HepG2 (cell line): ENCODE measurements around the gene ABT1. TPM values are rescaled to one million over a fixed set of nuclear protein-coding genes. Genes with fewer than 3 reads are reported as not detected.

ENCODE experiments used
- ARNT2 ChIP-seq: sonication (generic); formaldehyde crosslinking; IDR thresholded peaks from 2 replicates; pipeline ENCODE4 v1.8.0; 2022; ENCODE audit warnings: mild to moderate bottlenecking, low read depth, missing genetic modification reagents, moderate library complexity
- ATF3 ChIP-seq: sonication (generic); formaldehyde crosslinking; IDR thresholded peaks from 2 replicates; pipeline ENCODE4 v1.4.0; 2020; ENCODE audit warnings: missing genetic modification reagents
- CENPX ChIP-seq: sonication (generic); formaldehyde crosslinking; IDR thresholded peaks from 2 replicates; pipeline ENCODE4 v1.9.0; 2021; ENCODE audit warnings: mild to moderate bottlenecking, missing genetic modification reagents, moderate library complexity
- CREBL2 ChIP-seq: sonication (generic); formaldehyde crosslinking; IDR thresholded peaks from 2 replicates; pipeline ENCODE4 v1.8.1; 2023; ENCODE audit warnings: missing genetic modification reagents, mild to moderate bottlenecking, borderline replicate concordance
- DRAP1 ChIP-seq: IDR thresholded peaks from 2 replicates; pipeline ENCODE4 v1.6.1; 2016; ENCODE audit warnings: missing genetic modification reagents, missing compliant biosample characterization
- EHMT2 ChIP-seq: fragments of 200-600 bp; sonication (generic); IDR thresholded peaks from 2 replicates; pipeline ENCODE4 v1.7.0; 2017; ENCODE audit warnings: antibody characterized with exemption, low read depth, low read length, borderline replicate concordance
- ESRRA ChIP-seq: sonication (generic); formaldehyde crosslinking; IDR thresholded peaks from 2 replicates; pipeline ENCODE4 v1.5.1; 2020; ENCODE audit warnings: mild to moderate bottlenecking, low read depth, missing genetic modification reagents
- KLF11 ChIP-seq: IDR thresholded peaks from 2 replicates; pipeline ENCODE4 v1.6.1; 2016; ENCODE audit warnings: missing compliant biosample characterization
- NFATC3 ChIP-seq: sonication (generic); formaldehyde crosslinking; IDR thresholded peaks from 2 replicates; pipeline ENCODE4 v1.5.1; 2020; ENCODE audit warnings: mild to moderate bottlenecking, missing genetic modification reagents
- PLSCR1 ChIP-seq: sonication (generic); formaldehyde crosslinking; IDR thresholded peaks from 2 replicates; pipeline ENCODE4 v1.5.0; 2020; ENCODE audit warnings: missing genetic modification reagents, mild to moderate bottlenecking, borderline replicate concordance
- PTBP1 ChIP-seq: fragments of 200-400 bp; formaldehyde crosslinking; IDR thresholded peaks from 2 replicates; pipeline ENCODE4 v1.6.1; 2018; ENCODE audit warnings: low read length, low read depth; ENCODE audit not compliant: poor library complexity, severe bottlenecking
- RARA ChIP-seq: IDR thresholded peaks from 2 replicates; pipeline ENCODE4 v1.6.1; 2016; ENCODE audit warnings: missing genetic modification reagents, missing compliant biosample characterization
- REPIN1 ChIP-seq: sonication (generic); formaldehyde crosslinking; IDR thresholded peaks from 2 replicates; pipeline ENCODE4 v1.8.0; 2022; ENCODE audit warnings: missing genetic modification reagents, low read depth, mild to moderate bottlenecking, borderline replicate concordance
- RXRB ChIP-seq: IDR thresholded peaks from 2 replicates; pipeline ENCODE4 v1.6.1; 2016; ENCODE audit warnings: borderline replicate concordance, missing genetic modification reagents, missing compliant biosample characterization
- THRA ChIP-seq: sonication (generic); formaldehyde crosslinking; IDR thresholded peaks from 2 replicates; pipeline ENCODE4 v1.4.0; 2020; ENCODE audit warnings: missing genetic modification reagents, borderline replicate concordance
- TSC22D2 ChIP-seq: sonication (generic); formaldehyde crosslinking; IDR thresholded peaks from 2 replicates; pipeline ENCODE4 v1.5.1; 2020; ENCODE audit warnings: missing genetic modification reagents, mild to moderate bottlenecking, borderline replicate concordance
- WIZ ChIP-seq: sonication (generic); formaldehyde crosslinking; IDR thresholded peaks from 2 replicates; pipeline ENCODE4 v1.5.1; 2020; ENCODE audit warnings: mild to moderate bottlenecking, missing genetic modification reagents
- ZHX1 ChIP-seq: sonication (generic); formaldehyde crosslinking; IDR thresholded peaks from 2 replicates; pipeline ENCODE4 v1.8.1; 2022; ENCODE audit warnings: low read depth, mild to moderate bottlenecking, missing genetic modification reagents
- ZNF225 ChIP-seq: sonication (generic); formaldehyde crosslinking; IDR thresholded peaks from 2 replicates; pipeline ENCODE4 v1.4.0; 2020; ENCODE audit warnings: mild to moderate bottlenecking, missing genetic modification reagents
- ZNF34 ChIP-seq: sonication (generic); formaldehyde crosslinking; IDR thresholded peaks from 2 replicates; pipeline ENCODE4 v1.4.0; 2020; ENCODE audit warnings: mild to moderate bottlenecking, missing genetic modification reagents, borderline replicate concordance
- ZNF431 ChIP-seq: sonication (generic); formaldehyde crosslinking; IDR thresholded peaks from 2 replicates; pipeline ENCODE4 v1.9.0; 2022; ENCODE audit warnings: missing genetic modification reagents, low read depth, mild to moderate bottlenecking, borderline replicate concordance
- ZSCAN29 ChIP-seq: sonication (generic); formaldehyde crosslinking; conservative IDR thresholded peaks from 2 replicates; pipeline ENCODE4 v1.4.0; 2020; ENCODE audit warnings: mild to moderate bottlenecking, missing genetic modification reagents
- ZSCAN9 ChIP-seq: IDR thresholded peaks from 2 replicates; pipeline ENCODE4 v1.6.1; 2016; ENCODE audit warnings: borderline replicate concordance
- polyA plus RNA-seq, 8 experiments: library from polyadenylated mRNA; depleted of rRNA in 3 of 8; stranded (reverse) in 7 of 8; unstranded in 1 of 8; fragments of >200 nt; fragmentation: Illumina TruSeq in 4 of 8; extraction: Trizol in 4 of 8; gene quantifications; 2 replicates each; pipeline versions ENCODE4 v1.2.1 to v1.2.3, GENCODE V29; 2011 to 2016; ENCODE audit warnings: low read depth in 4 of 8, missing spikeins in 1 of 8, mixed read lengths in 1 of 8; ENCODE audit not compliant: insufficient read depth in 1 of 8
- total RNA-seq, 5 experiments: library from RNA; depleted of rRNA; stranded (reverse); fragments of >200 nt; fragmentation: Illumina TruSeq; extraction: Trizol; gene quantifications; 2 replicates each; pipeline ENCODE4 v1.2.3, GENCODE V29; 2016; ENCODE audit warnings: low read depth in 1 of 5

Gene ABT1
- total and polyA plus RNA-seq, 2 of the 13 experiments (the other 11 are each of a cell fraction or from before 2014, with no cell fraction given) = 38.4 TPM

GRCh38 chr6:26550250-26550993 lies 46.3 kb upstream of the ABT1 start (continued):
- 0 out of 2 replicates have a peak, but pooled peaks have one; percentile 17 for TF ChIP-seq ATF3 (CRISPR knock-in tag)
- TF ChIP-seq RXRB (CRISPR knock-in tag) = peak; percentile 78; the same call in 1 of the 2 replicates
- peak; percentile 35; the same call in 1 of the 2 replicates for TF ChIP-seq ARNT2 (CRISPR knock-in tag)
- no peak for TF ChIP-seq WIZ (CRISPR knock-in tag)
- TF ChIP-seq RARA = peak; percentile 71
- TF ChIP-seq PTBP1 = peak; percentile 77
- TF ChIP-seq ZSCAN29 (CRISPR knock-in tag) = peak; percentile 81
- TF ChIP-seq ZNF34 = 0 out of 2 replicates have a peak, but pooled peaks have one; percentile 81
- no peak; the same call in 1 of the 2 replicates for TF ChIP-seq KLF11 (CRISPR knock-in tag)
- TF ChIP-seq ZHX1 (CRISPR knock-in tag) = 0 out of 2 replicates have a peak, but pooled peaks have one; percentile 45
- TF ChIP-seq ZSCAN9 = 0 out of 2 replicates have a peak, but pooled peaks have one; percentile 50
- peak; percentile 49 for TF ChIP-seq DRAP1 (CRISPR knock-in tag)
- TF ChIP-seq CREBL2 = no peak
- peak; percentile 6; the same call in 1 of the 2 replicates for TF ChIP-seq TSC22D2 (CRISPR knock-in tag)
- TF ChIP-seq ESRRA (CRISPR knock-in tag) = peak; percentile 71
- TF ChIP-seq NFATC3 (CRISPR knock-in tag) = no peak
- peak; percentile 10; the same call in 1 of the 2 replicates for TF ChIP-seq ZNF431 (CRISPR knock-in tag)
- no peak for TF ChIP-seq PLSCR1 (CRISPR knock-in tag)
- no peak for TF ChIP-seq EHMT2
- TF ChIP-seq CENPX (CRISPR knock-in tag) = no peak
- TF ChIP-seq REPIN1 (CRISPR knock-in tag) = peak; percentile 51; the same call in 1 of the 2 replicates
- TF ChIP-seq THRA (CRISPR knock-in tag) = peak; percentile 43; the same call in 1 of the 2 replicates
- TF ChIP-seq ZNF225 (CRISPR knock-in tag) = peak; percentile 56; the same call in 1 of the 2 replicates
